ENCODE data around the gene STAT4. TPM values are rescaled to one million over a fixed set of nuclear protein-coding genes. Genes with fewer than 3 reads are reported as not detected.
A peak's percentile ranks its signal among the peaks of the same experiment; 100 is the strongest.

STAT4 gene
- total RNA-seq, 1 donor from 2014 or later = 62.1 TPM

DNA sequence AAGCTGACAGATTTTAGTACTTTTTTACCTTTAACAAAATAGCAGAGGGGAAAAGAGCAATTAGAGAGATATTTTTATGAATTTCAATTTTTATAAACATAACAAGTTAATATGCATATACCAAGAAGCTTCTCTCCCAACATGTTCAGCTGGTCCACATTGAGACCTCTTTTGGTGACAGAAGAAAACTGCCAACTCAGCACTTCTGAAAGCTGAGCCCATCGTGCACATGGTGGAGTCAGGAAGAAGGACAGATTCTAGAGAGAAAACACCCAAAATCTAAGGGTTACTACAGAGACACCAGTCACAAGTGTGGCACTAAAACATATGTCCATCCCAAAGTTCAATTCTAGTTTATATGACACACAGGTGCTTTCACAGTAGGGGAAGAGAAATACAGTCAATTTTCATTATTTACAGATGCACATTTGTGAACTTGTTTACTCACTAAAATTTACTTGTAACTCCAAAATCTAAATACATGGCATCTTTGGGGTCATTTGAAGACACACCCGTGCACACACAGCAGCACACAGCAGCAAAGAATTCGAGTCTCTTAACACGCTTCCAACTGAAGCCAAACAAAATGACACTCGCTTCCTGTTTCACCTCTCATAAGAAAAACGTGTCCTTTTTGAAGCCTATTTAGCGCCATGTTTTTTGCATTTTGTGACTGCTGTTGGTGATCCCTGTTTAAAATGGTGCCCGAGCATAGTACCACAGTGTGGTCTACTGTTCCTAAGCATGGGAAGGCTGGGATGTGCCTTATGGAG, 168.3 kb downstream of the STAT4 start:
- intact Hi-C loops (cut with micrococcal nuclease) = loop anchor here (2.0 kb wide), 1 partner anchor 28 kb away; no protein-coding TSS in a partner anchor
- H3K27ac Mint-ChIP-seq = peak overlapping the region; percentile 71
- no peak for DNase-seq (ENCODE audit: low spot score)
- H3K4me1 Mint-ChIP-seq (ENCODE audit: low read depth) = peaks cover 90% of the 10 kb centered on the region
- no peaks in the 10 kb centered on the region for H3K9me3 Mint-ChIP-seq
- H3K36me3 Mint-ChIP-seq (ENCODE audit: low read depth) = peaks cover 84% of the 10 kb centered on the region
- no peak overlapping the region for H3K4me3 Mint-ChIP-seq
- no peaks in the 10 kb centered on the region for H3K27me3 Mint-ChIP-seq (ENCODE audit: insufficient read depth)

DNA sequence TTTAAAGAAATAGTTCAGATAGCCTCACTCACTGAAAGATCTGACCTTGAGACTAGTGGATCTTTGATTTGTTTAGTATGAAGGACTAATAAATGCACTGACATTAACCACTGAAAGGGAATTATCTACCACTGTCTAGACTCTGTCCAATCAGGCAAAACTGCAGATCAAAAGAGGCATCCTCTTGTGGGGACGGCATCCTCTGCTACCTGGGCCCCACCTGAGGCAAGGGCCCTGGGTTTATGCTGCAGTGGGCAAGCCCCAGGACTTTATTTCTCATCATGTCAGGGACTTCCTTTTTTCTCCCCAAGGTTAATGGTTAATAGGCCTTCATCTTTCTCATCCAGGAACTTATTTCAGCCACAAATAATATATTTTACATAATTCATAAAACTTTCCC, 169.1 kb downstream of the STAT4 start:
- no peak for DNase-seq (ENCODE audit: low spot score)
- intact Hi-C loops (cut with micrococcal nuclease) = loop anchor here (2.0 kb wide), 1 partner anchor 29 kb away; no protein-coding TSS in a partner anchor
- H3K9me3 Mint-ChIP-seq = no peaks in the 10 kb centered on the region
- H3K27me3 Mint-ChIP-seq (ENCODE audit: insufficient read depth) = no peaks in the 10 kb centered on the region
- peaks cover 82% of the 10 kb centered on the region for H3K36me3 Mint-ChIP-seq (ENCODE audit: low read depth)
- peaks cover 85% of the 10 kb centered on the region for H3K4me1 Mint-ChIP-seq (ENCODE audit: low read depth)
- peak overlapping the region; percentile 71 for H3K27ac Mint-ChIP-seq
- no peak overlapping the region for H3K4me3 Mint-ChIP-seq

DNA sequence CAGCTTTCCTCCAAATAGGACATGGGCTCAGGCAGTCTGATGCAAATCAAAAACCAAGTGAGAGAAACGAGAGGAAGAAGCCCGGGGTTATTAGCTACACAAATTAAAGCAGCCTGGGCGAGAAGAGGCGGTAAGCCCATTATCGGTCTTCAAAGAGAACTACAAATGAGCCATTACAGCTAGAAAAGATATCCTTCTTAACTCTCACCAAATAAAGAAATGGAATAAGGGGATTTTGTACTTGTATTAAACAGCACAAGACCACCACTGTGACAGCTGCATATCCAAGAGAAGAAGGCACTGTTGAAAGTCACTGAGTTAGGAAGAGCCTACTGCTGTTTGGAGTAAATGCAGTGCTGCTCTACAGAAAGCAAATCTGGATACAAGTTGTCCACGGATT, 169.5 kb downstream of the STAT4 start:
- intact Hi-C loops (cut with micrococcal nuclease) = no loop called here
- Mint-ChIP-seq H3K27ac (peak overlapping the region; percentile 71), H3K9me3 (no peaks in the 10 kb centered on the region), H3K4me3 (no peak overlapping the region), H3K4me1 (ENCODE audit: low read depth) (peaks cover 82% of the 10 kb centered on the region), H3K27me3 (ENCODE audit: insufficient read depth) (no peaks in the 10 kb centered on the region), H3K36me3 (ENCODE audit: low read depth) (peaks cover 84% of the 10 kb centered on the region)
- DNase-seq (ENCODE audit: low spot score) = no peak

DNA sequence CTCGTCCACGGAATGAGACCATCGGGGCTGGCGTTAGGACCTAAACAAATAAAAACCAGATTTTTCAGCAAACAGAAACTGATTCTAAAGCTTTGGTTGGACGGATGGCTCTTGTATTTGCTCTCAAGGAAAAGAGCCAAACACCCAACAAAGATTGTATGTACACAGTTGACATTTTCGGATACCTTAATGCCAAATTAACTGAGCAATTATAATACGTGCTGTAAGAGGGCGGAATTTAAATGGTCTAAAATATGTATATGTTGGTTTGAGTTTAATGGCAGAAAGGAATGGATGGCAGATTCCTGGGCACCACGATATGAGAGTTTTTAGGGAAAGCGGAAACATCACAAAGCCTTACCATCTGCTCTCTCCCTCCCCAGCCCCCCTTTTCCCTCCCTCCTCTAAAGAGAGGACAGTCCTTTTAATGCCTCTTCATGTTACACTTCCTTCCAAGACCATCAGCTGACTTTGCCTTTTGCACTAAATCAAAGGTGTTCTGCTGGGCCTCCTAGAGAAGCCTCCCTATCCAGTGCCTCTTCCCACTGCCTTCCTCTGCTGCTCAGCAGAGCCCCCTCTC, 170.1 kb downstream of the STAT4 start:
- intact Hi-C loops (cut with micrococcal nuclease) = no loop called here
- Mint-ChIP-seq H3K4me1 (ENCODE audit: low read depth) (peaks cover 77% of the 10 kb centered on the region), H3K36me3 (ENCODE audit: low read depth) (peaks cover 83% of the 10 kb centered on the region), H3K4me3 (no peak overlapping the region), H3K27me3 (ENCODE audit: insufficient read depth) (no peaks in the 10 kb centered on the region), H3K27ac (peak overlapping the region; percentile 86), H3K9me3 (no peaks in the 10 kb centered on the region)
- DNase-seq (ENCODE audit: low spot score) = no peak

DNA sequence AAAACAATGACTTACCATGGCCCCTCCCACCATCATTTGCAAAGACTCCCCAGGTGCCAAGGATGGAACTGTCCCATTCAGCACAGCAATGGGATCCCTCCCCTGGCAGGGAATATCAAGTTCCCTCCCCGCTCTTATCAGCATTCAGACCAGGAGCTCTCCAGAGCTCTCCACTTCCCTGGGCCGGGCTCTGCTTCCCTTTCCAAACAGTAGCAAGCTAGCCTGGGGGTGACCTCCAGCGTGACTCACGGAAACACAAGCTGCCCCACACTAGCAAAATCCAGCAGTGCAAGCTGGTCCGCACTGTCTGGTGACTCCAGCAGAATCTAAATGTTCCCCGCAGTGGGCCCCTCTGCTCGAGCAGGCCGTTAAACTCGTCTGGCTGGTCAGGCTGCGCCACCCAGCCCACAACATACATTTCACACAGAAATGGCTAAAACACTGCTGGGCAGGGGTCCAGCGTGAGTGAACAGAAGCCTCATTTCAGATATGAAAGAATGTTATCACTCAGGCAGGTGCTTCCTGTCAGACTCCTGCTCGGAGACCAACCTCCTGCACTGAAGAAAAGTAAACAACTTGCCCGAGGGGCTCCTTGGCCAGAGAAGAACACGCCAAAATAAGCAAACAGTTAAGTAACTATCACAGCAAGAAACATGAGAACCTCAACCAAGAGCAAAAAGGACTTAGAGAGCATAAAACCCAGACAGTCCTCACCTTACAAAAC, 170.7 kb downstream of the STAT4 start:
- no peak overlapping the region for H3K4me3 Mint-ChIP-seq
- H3K4me1 Mint-ChIP-seq (ENCODE audit: low read depth) = peaks cover 71% of the 10 kb centered on the region
- peaks cover 85% of the 10 kb centered on the region for H3K36me3 Mint-ChIP-seq (ENCODE audit: low read depth)
- no peaks in the 10 kb centered on the region for H3K27me3 Mint-ChIP-seq (ENCODE audit: insufficient read depth)
- no peak for DNase-seq (ENCODE audit: low spot score)
- peak overlapping the region; percentile 86 for H3K27ac Mint-ChIP-seq
- H3K9me3 Mint-ChIP-seq = no peaks in the 10 kb centered on the region
- intact Hi-C loops (cut with micrococcal nuclease) = loop anchor here (5.0 kb wide), 1 partner anchor 78 kb away; no protein-coding TSS in a partner anchor

Other genes with a start within 250 kb of the STAT4 start
- gene STAT1, start 136.8 kb downstream of the STAT4 start, total RNA-seq = 129 and 136 TPM in 2 replicates
- gene MYO1B, start 94.4 kb upstream of the STAT4 start, total RNA-seq = 13.2 and 15.2 TPM in 2 replicates